Fibroblast of lung (primary cell): ENCODE measurements around the gene MESD. TPM values are rescaled to one million over a fixed set of nuclear protein-coding genes. Genes with fewer than 3 reads are reported as not detected.

Experiments used
- DNase-seq, 2 donors: peaks; one replicate each; pipeline versions ENCODE4 v3.0.0 to v3.0.0-alpha.2; 2010; ENCODE audit warnings: low read depth in 2 of 2
- H2AFZ ChIP-seq: 2 replicates; pipeline ENCODE4 v1.5.1; 2012; ENCODE audit warnings: low read length, control low read depth, inconsistent platforms
- H3K27ac ChIP-seq: 2 replicates; pipeline ENCODE4 v1.5.1; 2011; ENCODE audit warnings: low read length, control low read depth; ENCODE audit not compliant: insufficient read depth
- H3K27me3 ChIP-seq: 2 replicates; pipeline ENCODE4 v1.5.1; 2011; ENCODE audit warnings: mild to moderate bottlenecking, low read length; ENCODE audit not compliant: control insufficient read depth, insufficient read depth
- H3K36me3 ChIP-seq: 2 replicates; pipeline ENCODE4 v1.5.1; 2011; ENCODE audit warnings: low read length; ENCODE audit not compliant: control insufficient read depth, insufficient read depth
- H3K4me1 ChIP-seq: 2 replicates; pipeline ENCODE4 v1.5.1; 2011; ENCODE audit warnings: low read length; ENCODE audit not compliant: control insufficient read depth, insufficient read depth; ENCODE audit errors: extremely low read depth
- H3K4me2 ChIP-seq: 2 replicates; pipeline ENCODE4 v1.5.1; 2011; ENCODE audit warnings: low read length, control low read depth; ENCODE audit not compliant: insufficient read depth; ENCODE audit errors: extremely low read depth
- H3K4me3 ChIP-seq, 4 experiments: fragments of 200-600 bp in 1 of 4; sonication (generic) in 1 of 4; replicated peaks in 1 of 4; 2 replicates each; pipeline ENCODE4 v1.5.1; 2011 to 2016; ENCODE audit warnings: low read length in 4 of 4, low read depth in 3 of 4, mild to moderate bottlenecking in 3 of 4, control low read depth in 2 of 4, inconsistent platforms in 1 of 4, mixed read lengths in 1 of 4; ENCODE audit not compliant: insufficient read depth in 1 of 4; ENCODE audit errors: control extremely low read depth in 1 of 4
- H3K79me2 ChIP-seq: 2 replicates; pipeline ENCODE4 v1.5.1; 2012; ENCODE audit warnings: mild to moderate bottlenecking, low read length, inconsistent platforms; ENCODE audit not compliant: control insufficient read depth, insufficient read depth
- H3K9ac ChIP-seq: 2 replicates; pipeline ENCODE4 v1.5.1; 2011; ENCODE audit warnings: mild to moderate bottlenecking, low read length, control low read depth; ENCODE audit not compliant: insufficient read depth
- H3K9me3 ChIP-seq: 2 replicates; pipeline ENCODE4 v1.5.1; 2012; ENCODE audit warnings: low read depth, low read length; ENCODE audit not compliant: control insufficient read depth, insufficient read depth
- H4K20me1 ChIP-seq: 2 replicates; pipeline ENCODE4 v1.5.1; 2011; ENCODE audit warnings: low read length; ENCODE audit not compliant: control insufficient read depth, insufficient read depth; ENCODE audit errors: extremely low read depth
- EZH2 ChIP-seq: IDR thresholded peaks from 2 replicates; pipeline ENCODE4 v1.5.1; 2012; ENCODE audit warnings: low read length, control low read depth, mild to moderate bottlenecking; ENCODE audit errors: missing control alignments
- polyA plus RNA-seq, 2 donors: library from polyadenylated mRNA; depleted of rRNA in 1 of 2; stranded (reverse) in 1 of 2; unstranded in 1 of 2; fragments of >200 nt; gene quantifications; 2 replicates each; pipeline ENCODE4 v1.2.1, GENCODE V29; 2011 to 2012; ENCODE audit warnings: missing spikeins in 1 of 2
- total RNA-seq: library from RNA; depleted of rRNA; stranded (reverse); fragments of >200 nt; gene quantifications from 2 replicates; pipeline ENCODE4 v1.2.1, GENCODE V29; 2014
- TF ChIP-seq, protein P1 (sequence below), 2 donors: IDR thresholded peaks in 1 of 2; conservative IDR thresholded peaks in 1 of 2; 1 replicate in 1 of 2; 2 replicates in 1 of 2; pipeline ENCODE4 v1.5.1; 2011 to 2012; ENCODE audit warnings: low read length in 2 of 2, control low read depth in 1 of 2, inconsistent platforms in 1 of 2, low read depth in 1 of 2, mild to moderate bottlenecking in 1 of 2

MESD gene
- total and polyA plus RNA-seq, 2 donors (not counting 1 experiment from before 2014, with no cell fraction given) = 21.3 to 26.0 TPM

DNA sequence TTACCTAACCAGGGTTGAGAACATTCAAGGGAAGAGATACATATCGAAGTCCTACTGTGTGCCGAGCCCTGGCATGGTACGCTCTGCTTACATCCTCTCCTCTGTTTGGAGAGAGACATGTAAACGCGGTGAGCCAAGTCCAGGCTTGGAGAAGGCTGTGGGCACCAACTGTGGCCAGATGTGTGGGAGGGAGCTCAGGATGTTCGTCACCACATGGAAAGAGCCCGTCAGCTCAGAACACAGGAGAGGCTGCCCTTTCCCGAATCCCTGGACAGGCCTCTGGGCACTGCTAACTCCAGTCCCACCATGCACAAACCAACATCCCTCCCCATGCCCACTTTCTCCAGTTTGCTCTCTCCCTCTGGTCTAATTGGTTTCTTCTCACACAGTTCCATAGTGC is 43.0 kb downstream of the MESD start:
- Histone ChIP-seq H3K36me3 (peaks cover 42% of the 10 kb centered on the region), H3K4me3 (no peak overlapping the region), H3K27ac (no peak overlapping the region), H2AFZ (no peak overlapping the region), H3K4me2 (no peak overlapping the region), H3K79me2 (no peaks in the 10 kb centered on the region), H3K4me1 (no peaks in the 10 kb centered on the region), H3K27me3 (no peaks in the 10 kb centered on the region), H3K9ac (no peak overlapping the region), H3K9me3 (no peaks in the 10 kb centered on the region), H4K20me1 (no peaks in the 10 kb centered on the region)
- TF ChIP-seq EZH2 = no peak
- TF ChIP-seq, protein P1, sequence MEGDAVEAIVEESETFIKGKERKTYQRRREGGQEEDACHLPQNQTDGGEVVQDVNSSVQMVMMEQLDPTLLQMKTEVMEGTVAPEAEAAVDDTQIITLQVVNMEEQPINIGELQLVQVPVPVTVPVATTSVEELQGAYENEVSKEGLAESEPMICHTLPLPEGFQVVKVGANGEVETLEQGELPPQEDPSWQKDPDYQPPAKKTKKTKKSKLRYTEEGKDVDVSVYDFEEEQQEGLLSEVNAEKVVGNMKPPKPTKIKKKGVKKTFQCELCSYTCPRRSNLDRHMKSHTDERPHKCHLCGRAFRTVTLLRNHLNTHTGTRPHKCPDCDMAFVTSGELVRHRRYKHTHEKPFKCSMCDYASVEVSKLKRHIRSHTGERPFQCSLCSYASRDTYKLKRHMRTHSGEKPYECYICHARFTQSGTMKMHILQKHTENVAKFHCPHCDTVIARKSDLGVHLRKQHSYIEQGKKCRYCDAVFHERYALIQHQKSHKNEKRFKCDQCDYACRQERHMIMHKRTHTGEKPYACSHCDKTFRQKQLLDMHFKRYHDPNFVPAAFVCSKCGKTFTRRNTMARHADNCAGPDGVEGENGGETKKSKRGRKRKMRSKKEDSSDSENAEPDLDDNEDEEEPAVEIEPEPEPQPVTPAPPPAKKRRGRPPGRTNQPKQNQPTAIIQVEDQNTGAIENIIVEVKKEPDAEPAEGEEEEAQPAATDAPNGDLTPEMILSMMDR (conservative IDR thresholded peaks at IDR 0.05 in 1 of 2, IDR thresholded peaks at IDR 0.05 in 1 of 2; ENCODE audit: low read depth in 1 of 2, low read length in 2 of 2) = no peak
- DNase-seq = no peak

DNA sequence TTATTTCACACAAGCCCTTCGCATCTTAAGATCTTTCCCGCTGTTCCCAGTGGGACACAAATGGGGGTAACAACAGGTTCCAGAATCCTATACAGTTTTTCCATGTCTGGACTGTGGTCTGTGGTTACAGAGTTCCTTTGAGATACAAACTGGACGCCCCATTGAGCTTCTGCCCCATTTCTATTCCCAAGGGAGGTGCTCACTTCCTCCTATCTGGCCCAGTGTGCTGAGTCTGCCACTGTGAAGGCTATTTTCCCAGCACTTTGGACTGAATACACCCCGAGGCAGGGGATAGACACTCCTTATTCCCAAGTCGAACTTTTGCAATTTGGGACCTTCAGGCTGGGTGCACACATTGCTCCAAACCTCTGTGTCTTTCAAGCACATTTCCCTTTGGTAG is 44.0 kb downstream of the MESD start:
- Histone ChIP-seq H3K4me1 (no peaks in the 10 kb centered on the region), H3K9me3 (no peaks in the 10 kb centered on the region), H3K4me2 (no peak overlapping the region), H3K36me3 (peaks cover 42% of the 10 kb centered on the region), H2AFZ (no peak overlapping the region), H3K27ac (no peak overlapping the region), H3K4me3 (no peak overlapping the region), H3K79me2 (no peaks in the 10 kb centered on the region), H4K20me1 (no peaks in the 10 kb centered on the region), H3K27me3 (no peaks in the 10 kb centered on the region), H3K9ac (no peak overlapping the region)
- TF ChIP-seq, protein P1 (conservative IDR thresholded peaks at IDR 0.05 in 1 of 2, IDR thresholded peaks at IDR 0.05 in 1 of 2; ENCODE audit: low read depth in 1 of 2, low read length in 2 of 2) = no peak
- no peak for TF ChIP-seq EZH2
- DNase-seq = no peak

DNA sequence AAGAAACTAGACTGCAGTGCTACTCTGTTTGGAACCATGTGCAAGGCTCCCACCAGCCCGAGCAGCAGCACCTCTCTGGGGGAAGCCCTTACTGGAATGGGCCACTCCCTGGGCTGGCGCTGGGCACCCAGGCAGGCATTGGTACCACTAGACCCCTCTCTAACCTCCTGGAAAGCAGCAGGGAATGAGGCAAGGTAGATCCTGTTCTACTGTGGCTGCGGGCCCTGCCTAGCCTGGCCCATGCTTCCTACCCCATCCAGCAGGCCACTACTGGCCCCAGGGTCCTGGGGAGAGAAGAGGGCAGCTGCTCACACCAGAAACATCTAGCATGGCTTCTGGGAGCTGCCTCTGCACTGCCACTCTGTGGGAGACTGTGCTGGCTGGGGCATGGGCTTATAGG is 44.8 kb downstream of the MESD start:
- no peak for DNase-seq
- Histone ChIP-seq H3K4me3 (no peak overlapping the region), H3K4me1 (no peaks in the 10 kb centered on the region), H3K9me3 (no peaks in the 10 kb centered on the region), H3K4me2 (no peak overlapping the region), H4K20me1 (no peaks in the 10 kb centered on the region), H3K27ac (no peak overlapping the region), H3K9ac (no peak overlapping the region), H3K79me2 (no peaks in the 10 kb centered on the region), H3K27me3 (no peaks in the 10 kb centered on the region), H2AFZ (no peak overlapping the region), H3K36me3 (peaks cover 45% of the 10 kb centered on the region)
- TF ChIP-seq EZH2 = no peak
- TF ChIP-seq, protein P1 (conservative IDR thresholded peaks at IDR 0.05 in 1 of 2, IDR thresholded peaks at IDR 0.05 in 1 of 2; ENCODE audit: low read depth in 1 of 2, low read length in 2 of 2) = no peak
